GM12874 (cell line): Measurements from ENCODE around the gene HELZ.

Source experiments
- TF ChIP-seq, protein P1 (sequence below): IDR thresholded peaks from 2 replicates; pipeline ENCODE4 v1.5.1; 2011; ENCODE audit warnings: low read depth, mild to moderate bottlenecking, control low read depth, low read length, moderate library complexity; ENCODE audit not compliant: insufficient read depth

The HELZ gene

GRCh38 chr17:67212231-67212630 lies 32.8 kb downstream of the HELZ start:
- TF ChIP-seq, protein P1, sequence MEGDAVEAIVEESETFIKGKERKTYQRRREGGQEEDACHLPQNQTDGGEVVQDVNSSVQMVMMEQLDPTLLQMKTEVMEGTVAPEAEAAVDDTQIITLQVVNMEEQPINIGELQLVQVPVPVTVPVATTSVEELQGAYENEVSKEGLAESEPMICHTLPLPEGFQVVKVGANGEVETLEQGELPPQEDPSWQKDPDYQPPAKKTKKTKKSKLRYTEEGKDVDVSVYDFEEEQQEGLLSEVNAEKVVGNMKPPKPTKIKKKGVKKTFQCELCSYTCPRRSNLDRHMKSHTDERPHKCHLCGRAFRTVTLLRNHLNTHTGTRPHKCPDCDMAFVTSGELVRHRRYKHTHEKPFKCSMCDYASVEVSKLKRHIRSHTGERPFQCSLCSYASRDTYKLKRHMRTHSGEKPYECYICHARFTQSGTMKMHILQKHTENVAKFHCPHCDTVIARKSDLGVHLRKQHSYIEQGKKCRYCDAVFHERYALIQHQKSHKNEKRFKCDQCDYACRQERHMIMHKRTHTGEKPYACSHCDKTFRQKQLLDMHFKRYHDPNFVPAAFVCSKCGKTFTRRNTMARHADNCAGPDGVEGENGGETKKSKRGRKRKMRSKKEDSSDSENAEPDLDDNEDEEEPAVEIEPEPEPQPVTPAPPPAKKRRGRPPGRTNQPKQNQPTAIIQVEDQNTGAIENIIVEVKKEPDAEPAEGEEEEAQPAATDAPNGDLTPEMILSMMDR, result no peak

DNA sequence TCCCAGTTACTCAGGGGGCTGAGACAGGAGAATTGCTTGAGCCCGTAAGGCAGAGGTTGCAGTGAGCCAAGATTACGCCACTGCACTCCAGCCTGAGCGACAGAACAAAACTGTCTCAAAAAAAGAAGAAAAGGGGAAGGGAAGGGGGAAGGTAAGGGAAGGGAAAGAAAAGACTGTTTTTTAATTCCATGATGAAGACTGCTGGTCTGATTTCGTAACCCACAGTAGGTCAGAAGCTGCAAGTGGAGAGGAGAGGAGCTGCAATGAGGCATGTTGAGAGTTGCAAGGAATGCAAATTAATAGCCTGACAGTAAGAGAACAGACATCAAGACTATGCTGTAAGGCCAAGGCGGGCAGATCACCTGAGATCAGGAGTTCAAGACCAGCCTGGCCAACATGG lies 33.3 kb downstream of the HELZ start:
- TF ChIP-seq, protein P1, result no peak

- TF ChIP-seq, protein P1, result no peak
Observed at GRCh38 chr17:67210915-67211314, 34.1 kb downstream of the HELZ start.

DNA sequence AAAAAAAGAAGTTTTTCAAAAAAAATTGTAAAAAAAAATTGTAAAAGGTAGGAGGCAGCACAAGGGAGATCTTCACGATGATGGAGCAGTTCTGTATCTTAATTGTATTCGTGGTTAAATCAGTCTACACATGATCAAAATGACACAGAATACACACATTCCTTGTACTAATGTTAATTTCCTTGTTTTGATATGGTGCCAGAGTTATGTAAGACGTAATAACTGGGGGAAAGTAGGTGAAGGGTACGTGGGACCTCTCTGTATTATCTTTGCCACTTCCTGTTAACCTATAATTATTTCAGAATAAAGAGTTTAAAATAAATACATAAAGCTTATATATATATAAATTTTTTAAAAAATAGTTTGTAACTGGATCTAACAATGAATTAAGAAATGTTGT lies 36.8 kb downstream of the HELZ start:
- TF ChIP-seq, protein P1, result no peak

- TF ChIP-seq, protein P1, result no peak
Observed at GRCh38 chr17:67203818-67204217, 41.2 kb downstream of the HELZ start.

DNA sequence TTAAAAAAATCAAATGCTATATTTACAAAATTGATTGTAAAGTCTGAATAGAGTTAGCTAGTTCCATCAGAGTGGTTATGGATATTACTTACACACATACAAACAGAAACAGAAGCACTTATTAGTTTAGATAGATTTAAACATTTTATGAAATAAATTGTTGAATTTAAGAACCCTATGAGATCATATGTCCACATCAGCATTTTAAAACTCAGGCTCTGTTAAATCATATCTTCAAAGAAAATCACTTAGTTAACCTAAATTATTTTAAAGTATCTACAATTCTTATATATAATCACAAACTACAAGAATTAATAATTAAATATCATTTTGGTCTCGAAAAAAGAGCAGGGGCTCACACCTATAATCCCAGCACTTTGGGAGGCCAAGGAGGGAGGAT lies 42.5 kb downstream of the HELZ start:
- TF ChIP-seq, protein P1, result no peak

DNA sequence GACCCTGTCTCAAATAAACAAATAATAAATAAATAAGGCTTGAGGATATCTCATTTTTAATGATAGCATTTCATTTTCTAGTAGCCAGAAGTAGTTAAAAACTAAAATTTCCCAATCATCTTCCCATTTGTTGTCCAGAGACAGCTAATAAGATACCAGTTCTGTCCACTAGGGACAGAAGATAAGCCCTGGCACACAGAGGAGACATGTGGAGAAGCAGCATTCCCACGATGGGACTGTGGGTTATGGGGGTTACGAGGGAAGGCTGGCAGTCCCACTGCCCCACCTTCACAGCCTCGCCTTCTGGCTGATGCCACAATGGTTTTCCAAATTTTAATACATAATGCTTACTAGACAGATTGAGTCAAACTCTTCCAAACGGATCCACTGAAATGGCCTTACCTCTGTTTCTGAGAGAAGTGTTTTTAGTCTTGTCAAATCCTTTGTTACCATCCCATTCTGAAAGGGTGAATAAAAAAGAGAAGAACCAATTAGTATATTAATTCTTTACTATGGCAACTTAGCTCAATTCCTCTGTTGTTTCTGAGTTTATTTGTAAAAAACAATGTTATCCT lies 44.2 kb downstream of the HELZ start:
- TF ChIP-seq, protein P1, result peak; percentile 53

GRCh38 chr17:67198131-67198530 lies 46.9 kb downstream of the HELZ start:
- TF ChIP-seq, protein P1, result no peak
